Measurements from ENCODE around the gene PHB1. TPM values are rescaled to one million over a fixed set of nuclear protein-coding genes. Genes with fewer than 3 reads are reported as not detected.

The PHB1 gene
- total RNA-seq, 2 experiments from 2014 or later, result 104 to 110 TPM

- no peak overlapping the region for H3K27ac Mint-ChIP-seq
Observed at GRCh38 chr17:49407086-49407485, 7.6 kb downstream of the PHB1 start.

GRCh38 chr17:49406421-49407061 is 8.1 kb downstream of the PHB1 start:
- Mint-ChIP-seq H3K36me3 (peaks cover 41% of the 10 kb centered on the region), H3K4me1 (peaks cover 42% of the 10 kb centered on the region), H3K9me3 (no peaks in the 10 kb centered on the region), H3K27me3 (no peaks in the 10 kb centered on the region), H3K4me3 (no peak overlapping the region), H3K27ac (no peak overlapping the region)
- ATAC-seq (ENCODE audit: low read depth) (no peak), DNase-seq (no peak)
- POLR2A ChIA-PET, result no interaction called here

More at GRCh38 chr17:49407086-49407485, 7.6 kb downstream of the PHB1 start:
- Mint-ChIP-seq H3K27me3 (no peaks in the 10 kb centered on the region), H3K9me3 (no peaks in the 10 kb centered on the region), H3K36me3 (peaks cover 42% of the 10 kb centered on the region), H3K4me1 (peaks cover 45% of the 10 kb centered on the region), H3K4me3 (no peak overlapping the region)
- no peak for DNase-seq
- POLR2A ChIA-PET, result interaction anchor here (1.8 kb wide), 1 partner anchor 150 kb away, joined by 5 read pairs; no protein-coding TSS in a partner anchor
- ATAC-seq (ENCODE audit: low read depth), result no peak

- Mint-ChIP-seq H3K9me3 (no peaks in the 10 kb centered on the region), H3K36me3 (peaks cover 33% of the 10 kb centered on the region), H3K4me3 (peak overlapping the region; percentile 45), H3K27me3 (no peaks in the 10 kb centered on the region), H3K4me1 (peaks cover 44% of the 10 kb centered on the region), H3K27ac (peak overlapping the region; percentile 84)
- DNase-seq (no peak), ATAC-seq (ENCODE audit: low read depth) (no peak)
- POLR2A ChIA-PET, result no interaction called here
Observed at GRCh38 chr17:49404906-49405305, 9.8 kb downstream of the PHB1 start.

GRCh38 chr17:49404361-49404760 is 10.3 kb downstream of the PHB1 start:
- peaks cover 33% of the 10 kb centered on the region for H3K36me3 Mint-ChIP-seq
- ATAC-seq (ENCODE audit: low read depth), result peak; percentile 81

GRCh38 chr17:49403514-49404289 is 11.0 kb downstream of the PHB1 start:
- POLR2A ChIA-PET, result no interaction called here
- no peaks in the 10 kb centered on the region for H3K27me3 Mint-ChIP-seq
- H3K4me3 Mint-ChIP-seq, result peak overlapping the region; percentile 45
- DNase-seq (no peak), ATAC-seq (ENCODE audit: low read depth) (peak; percentile 3)
- H3K27ac Mint-ChIP-seq, result peak overlapping the region; percentile 84
- peaks cover 40% of the 10 kb centered on the region for H3K4me1 Mint-ChIP-seq
- no peaks in the 10 kb centered on the region for H3K9me3 Mint-ChIP-seq
- peaks cover 29% of the 10 kb centered on the region for H3K36me3 Mint-ChIP-seq

More at GRCh38 chr17:49404361-49404760, 10.3 kb downstream of the PHB1 start:
- Mint-ChIP-seq H3K4me3 (peak overlapping the region; percentile 45), H3K9me3 (no peaks in the 10 kb centered on the region), H3K4me1 (peaks cover 44% of the 10 kb centered on the region), H3K27ac (peak overlapping the region; percentile 84), H3K27me3 (no peaks in the 10 kb centered on the region)
- peak; percentile 54 for DNase-seq
- POLR2A ChIA-PET, result no interaction called here

- H3K36me3 Mint-ChIP-seq, result peaks cover 27% of the 10 kb centered on the region
- peaks cover 31% of the 10 kb centered on the region for H3K4me1 Mint-ChIP-seq
- no peaks in the 10 kb centered on the region for H3K9me3 Mint-ChIP-seq
- H3K27me3 Mint-ChIP-seq, result no peaks in the 10 kb centered on the region
- H3K27ac Mint-ChIP-seq, result peak overlapping the region; percentile 72
- DNase-seq (no peak), ATAC-seq (ENCODE audit: low read depth) (no peak)
- POLR2A ChIA-PET, result interaction anchor here (0.6 kb wide), 1 partner anchor 294 kb away, joined by 3 read pairs; no protein-coding TSS in a partner anchor
- no peak overlapping the region for H3K4me3 Mint-ChIP-seq
Observed at GRCh38 chr17:49402706-49403105, 12.0 kb downstream of the PHB1 start.

GRCh38 chr17:49401971-49402611 is 12.6 kb downstream of the PHB1 start:
- H3K27ac Mint-ChIP-seq, result peak overlapping the region; percentile 72
- no peak for DNase-seq
- no peak for ATAC-seq (ENCODE audit: low read depth)
- no peaks in the 10 kb centered on the region for H3K9me3 Mint-ChIP-seq
- POLR2A ChIA-PET, result no interaction called here
- H3K4me3 Mint-ChIP-seq, result no peak overlapping the region
- H3K36me3 Mint-ChIP-seq, result peaks cover 25% of the 10 kb centered on the region
- H3K4me1 Mint-ChIP-seq, result peaks cover 31% of the 10 kb centered on the region
- H3K27me3 Mint-ChIP-seq, result peaks cover under 1% of the 10 kb centered on the region

- POLR2A ChIA-PET, result interaction anchor here (0.5 to 1.4 kb wide), 5 partner anchors 11 to 1093 kb away, joined by 3 to 7 read pairs (median 4); no protein-coding TSS in a partner anchor
- Mint-ChIP-seq H3K36me3 (peaks cover 16% of the 10 kb centered on the region), H3K4me1 (peaks cover 28% of the 10 kb centered on the region), H3K9me3 (no peaks in the 10 kb centered on the region), H3K27me3 (peaks cover 4% of the 10 kb centered on the region), H3K27ac (no peak overlapping the region), H3K4me3 (no peak overlapping the region)
- DNase-seq (no peak), ATAC-seq (ENCODE audit: low read depth) (no peak)
Observed at GRCh38 chr17:49399995-49400394, 14.7 kb downstream of the PHB1 start.

- H3K4me3 Mint-ChIP-seq, result no peak overlapping the region
- no peaks in the 10 kb centered on the region for H3K9me3 Mint-ChIP-seq
- H3K27ac Mint-ChIP-seq, result no peak overlapping the region
- ATAC-seq (ENCODE audit: low read depth), result no peak
- POLR2A ChIA-PET, result no interaction called here
- DNase-seq, result no peak
- peaks cover 5% of the 10 kb centered on the region for H3K36me3 Mint-ChIP-seq
- H3K27me3 Mint-ChIP-seq, result peaks cover 4% of the 10 kb centered on the region
- peaks cover 24% of the 10 kb centered on the region for H3K4me1 Mint-ChIP-seq
Observed at GRCh38 chr17:49397586-49397985, 17.1 kb downstream of the PHB1 start.

- Mint-ChIP-seq H3K27ac (no peak overlapping the region), H3K27me3 (peaks cover 4% of the 10 kb centered on the region), H3K4me3 (no peak overlapping the region), H3K36me3 (no peaks in the 10 kb centered on the region), H3K4me1 (peaks cover 40% of the 10 kb centered on the region), H3K9me3 (no peaks in the 10 kb centered on the region)
- no peak for ATAC-seq (ENCODE audit: low read depth)
- DNase-seq, result no peak
- POLR2A ChIA-PET, result interaction anchor here (0.7 kb wide), 1 partner anchor 32 kb away, joined by 3 read pairs; no protein-coding TSS in a partner anchor
Observed at GRCh38 chr17:49393491-49394255, 21.0 kb downstream of the PHB1 start.

- DNase-seq, result no peak
- Mint-ChIP-seq H3K27ac (peak overlapping the region; percentile 84), H3K36me3 (peaks cover 6% of the 10 kb centered on the region), H3K4me3 (peak overlapping the region; percentile 53), H3K4me1 (peaks cover 54% of the 10 kb centered on the region), H3K27me3 (no peaks in the 10 kb centered on the region), H3K9me3 (no peaks in the 10 kb centered on the region)
- no peak for ATAC-seq (ENCODE audit: low read depth)
- POLR2A ChIA-PET, result interaction anchor here (0.6 to 1.5 kb wide), 2 partner anchors 29 to 54 kb away, joined by 4 to 5 read pairs; no protein-coding TSS in a partner anchor
Observed at GRCh38 chr17:49390548-49391324, 23.9 kb downstream of the PHB1 start.
